HG03175 (cell line): ENCODE results near the gene WDR62.

ENCODE experiments used
- ATAC-seq: cut with Tn5 transposase; IDR thresholded peaks from one replicate; pipeline ENCODE4 v1.9.1; 2021; ENCODE audit warnings: mild to moderate bottlenecking, moderate library complexity; ENCODE audit not compliant: unreplicated experiment

The WDR62 gene

DNA sequence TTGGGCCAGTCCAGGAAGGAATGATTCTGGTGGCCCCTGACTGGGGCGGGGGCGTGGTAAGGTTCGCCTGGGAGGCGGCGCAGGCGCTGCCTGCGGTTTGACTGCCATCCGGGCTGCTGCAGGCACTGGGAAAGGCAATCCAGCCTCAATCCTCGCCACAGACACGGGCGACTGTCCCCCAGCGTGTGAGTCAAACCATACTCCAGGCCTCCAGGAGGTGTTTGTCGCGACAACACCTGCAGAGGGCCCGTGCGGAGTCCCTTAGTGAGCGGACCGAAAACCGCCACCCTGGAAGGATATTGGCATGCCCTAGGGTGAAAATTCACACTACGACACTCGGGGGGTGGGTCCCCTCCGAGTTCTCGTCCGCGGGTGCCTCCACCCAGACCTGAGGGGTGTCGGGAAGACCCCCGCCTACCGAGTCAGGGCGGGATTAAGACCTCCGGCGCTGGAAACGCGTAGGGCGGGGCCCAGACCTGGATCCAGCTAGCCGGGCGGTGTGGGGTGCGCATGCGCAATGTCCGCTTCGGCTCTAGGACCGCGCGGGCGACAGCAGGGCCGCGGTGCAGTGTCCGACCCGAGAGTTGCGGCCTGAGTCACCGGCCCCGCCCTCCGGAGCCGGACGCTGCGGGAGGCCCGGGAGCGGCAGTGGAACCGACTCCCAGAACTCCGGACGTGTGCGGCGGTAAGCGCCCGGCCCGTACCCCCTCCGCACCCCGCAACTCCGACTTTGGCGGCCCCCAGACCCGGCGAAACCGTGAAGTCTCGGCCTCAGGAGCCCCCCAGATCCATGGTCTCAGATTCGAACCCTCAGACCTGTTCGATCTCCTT is 85.0 kb downstream of the WDR62 start, which contains the start of gene CAPNS1:
TSS of gene CAPNS1 (plus strand) at position 594 of the 831 bp plus-strand sequence. CDS start 946 bp downstream, outside the sequence.
- ATAC-seq = peak; percentile 85

GRCh38 chr19:36140304-36141038 is 85.8 kb downstream of the WDR62 start:
- no peak for ATAC-seq

- ATAC-seq = peak; percentile 46
Observed at GRCh38 chr19:36141039-36141927, 86.6 kb downstream of the WDR62 start.

DNA sequence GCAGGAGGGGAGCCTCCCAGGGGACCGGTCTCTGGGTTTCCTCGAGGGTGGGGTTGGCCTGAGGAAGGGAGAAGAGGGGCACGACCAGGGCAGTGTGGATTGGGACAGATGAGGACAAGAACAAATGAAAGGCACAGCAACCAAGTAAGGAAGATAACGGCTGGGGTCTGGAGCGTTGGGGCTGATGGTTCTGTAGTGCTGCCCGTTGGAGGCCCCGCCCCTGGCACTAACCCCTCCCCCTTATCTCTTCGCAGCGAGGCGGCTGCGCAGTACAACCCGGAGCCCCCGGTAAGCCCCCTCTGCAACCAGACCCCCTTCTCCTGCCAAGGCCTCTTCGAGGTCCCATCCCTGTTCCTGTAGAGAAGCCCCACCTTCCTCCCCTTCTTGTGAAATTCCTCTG is 87.3 kb downstream of the WDR62 start:
- ATAC-seq = no peak

DNA sequence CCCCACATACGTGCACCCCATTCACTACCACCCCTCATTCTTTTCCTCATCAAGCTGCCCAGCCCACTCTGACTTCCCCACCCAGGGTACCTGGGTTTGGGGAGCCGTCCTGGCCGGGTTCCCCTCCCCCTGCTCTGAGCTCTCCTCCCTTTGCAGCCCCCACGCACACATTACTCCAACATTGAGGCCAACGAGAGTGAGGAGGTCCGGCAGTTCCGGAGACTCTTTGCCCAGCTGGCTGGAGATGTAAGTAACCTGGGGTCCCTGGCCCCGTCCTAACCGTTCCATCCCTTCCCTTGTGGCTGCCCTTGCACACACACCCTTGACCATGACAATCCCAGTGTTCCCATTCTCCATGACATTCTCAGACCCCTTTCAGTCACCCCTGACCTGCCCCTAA is 87.8 kb downstream of the WDR62 start:
- ATAC-seq = no peak

DNA sequence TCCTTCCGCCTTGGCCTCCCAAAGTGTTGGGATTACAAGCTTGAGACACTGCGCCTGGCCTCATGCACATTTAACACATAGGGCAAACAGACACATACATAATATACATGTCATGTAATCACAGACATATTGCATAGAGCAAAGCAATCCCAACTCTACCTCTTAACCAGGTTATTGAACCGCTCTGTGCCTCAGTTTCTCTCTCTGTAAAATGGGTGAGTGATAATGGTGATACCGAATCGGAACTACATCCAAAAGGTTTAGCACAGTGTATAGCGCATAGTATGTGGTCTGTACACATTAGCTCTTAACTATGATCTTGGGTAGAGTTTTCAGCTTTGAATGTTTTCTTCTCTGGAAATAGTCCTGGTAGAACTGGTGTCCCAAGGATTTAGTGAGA is 89.9 kb downstream of the WDR62 start:
- ATAC-seq = no peak

DNA sequence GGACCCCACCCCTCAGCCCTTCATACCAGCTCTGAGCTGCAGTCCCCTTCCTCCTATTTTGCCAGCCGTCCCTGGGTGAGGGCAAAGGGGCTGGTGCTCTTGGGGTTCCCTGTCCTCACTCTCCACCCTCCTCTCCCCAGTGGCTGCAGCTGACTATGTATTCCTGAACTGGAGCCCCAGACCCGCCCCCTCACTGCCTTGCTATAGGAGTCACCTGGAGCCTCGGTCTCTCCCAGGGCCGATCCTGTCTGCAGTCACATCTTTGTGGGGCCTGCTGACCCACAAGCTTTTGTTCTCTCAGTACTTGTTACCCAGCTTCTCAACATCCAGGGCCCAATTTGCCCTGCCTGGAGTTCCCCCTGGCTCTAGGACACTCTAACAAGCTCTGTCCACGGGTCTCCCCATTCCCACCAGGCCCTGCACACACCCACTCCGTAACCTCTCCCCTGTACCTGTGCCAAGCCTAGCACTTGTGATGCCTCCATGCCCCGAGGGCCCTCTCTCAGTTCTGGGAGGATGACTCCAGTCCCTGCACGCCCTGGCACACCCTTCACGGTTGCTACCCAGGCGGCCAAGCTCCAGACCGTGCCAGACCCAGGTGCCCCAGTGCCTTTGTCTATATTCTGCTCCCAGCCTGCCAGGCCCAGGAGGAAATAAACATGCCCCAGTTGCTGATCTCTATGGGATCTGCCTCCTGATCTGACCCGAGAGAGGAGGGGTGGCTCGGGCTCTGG is 95.1 kb downstream of the WDR62 start:
- no peak for ATAC-seq

GRCh38 chr19:36150586-36150985 is 95.9 kb downstream of the WDR62 start:
- ATAC-seq = no peak

DNA sequence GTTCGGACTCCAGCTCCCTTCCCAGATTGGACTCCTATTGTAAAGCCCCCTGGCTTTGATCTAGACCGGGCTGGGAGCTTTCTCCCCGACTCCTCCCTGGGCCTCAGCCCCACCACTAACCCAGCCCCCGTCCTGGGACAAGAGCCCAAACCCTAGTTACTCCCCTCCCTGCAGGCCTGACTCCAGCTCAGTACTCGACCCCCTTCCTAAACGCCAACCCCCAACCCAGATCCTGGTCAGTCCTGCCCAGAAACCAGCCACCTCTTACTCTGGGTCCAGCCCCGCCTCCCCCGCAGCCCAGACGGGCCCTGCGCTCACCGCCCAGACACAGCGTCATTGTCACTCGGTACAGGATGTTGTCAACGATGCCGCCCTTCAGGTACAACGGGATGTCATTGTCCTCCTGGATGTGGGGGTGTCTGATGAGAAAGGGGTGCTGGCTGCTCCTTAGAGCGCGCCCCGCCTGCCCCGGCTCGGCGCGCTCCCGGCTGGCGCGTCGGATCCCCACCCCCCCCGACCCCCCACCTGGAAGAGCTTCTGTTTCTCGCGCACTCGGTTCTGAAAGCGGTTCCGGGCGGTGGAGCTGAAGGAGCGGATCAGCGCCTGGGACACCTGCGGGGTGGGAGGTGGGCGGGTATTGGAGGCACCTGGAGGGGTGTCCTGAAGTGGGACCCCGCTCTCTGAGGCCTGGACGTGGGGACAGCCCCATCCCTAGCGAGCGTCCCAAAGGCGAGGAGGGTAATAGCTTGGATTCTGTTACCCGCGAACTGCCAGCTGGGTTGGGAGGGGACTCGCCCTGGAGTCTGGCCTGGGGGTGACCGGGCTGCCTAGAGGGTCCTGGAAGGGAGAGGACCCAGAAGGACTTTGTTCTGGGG is 96.7 kb downstream of the WDR62 start:
- no peak for ATAC-seq

DNA sequence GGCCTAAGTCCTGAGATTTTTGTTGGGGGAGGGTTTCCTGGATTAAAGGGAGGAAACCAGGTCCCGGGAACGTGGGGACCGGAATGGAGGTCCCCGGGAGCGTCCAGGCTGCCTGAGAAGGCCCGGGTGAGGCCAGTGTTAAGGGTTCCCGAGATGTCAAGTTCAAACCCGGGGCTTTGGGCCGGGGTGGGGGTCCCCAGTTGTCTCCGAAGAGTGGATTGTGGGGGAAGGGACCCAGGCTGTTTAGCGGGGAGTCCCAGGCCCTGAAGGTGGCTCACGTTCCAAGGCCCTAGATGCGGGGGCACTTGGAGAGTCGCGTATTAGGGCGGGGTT is 97.3 kb downstream of the WDR62 start:
- ATAC-seq = no peak

DNA sequence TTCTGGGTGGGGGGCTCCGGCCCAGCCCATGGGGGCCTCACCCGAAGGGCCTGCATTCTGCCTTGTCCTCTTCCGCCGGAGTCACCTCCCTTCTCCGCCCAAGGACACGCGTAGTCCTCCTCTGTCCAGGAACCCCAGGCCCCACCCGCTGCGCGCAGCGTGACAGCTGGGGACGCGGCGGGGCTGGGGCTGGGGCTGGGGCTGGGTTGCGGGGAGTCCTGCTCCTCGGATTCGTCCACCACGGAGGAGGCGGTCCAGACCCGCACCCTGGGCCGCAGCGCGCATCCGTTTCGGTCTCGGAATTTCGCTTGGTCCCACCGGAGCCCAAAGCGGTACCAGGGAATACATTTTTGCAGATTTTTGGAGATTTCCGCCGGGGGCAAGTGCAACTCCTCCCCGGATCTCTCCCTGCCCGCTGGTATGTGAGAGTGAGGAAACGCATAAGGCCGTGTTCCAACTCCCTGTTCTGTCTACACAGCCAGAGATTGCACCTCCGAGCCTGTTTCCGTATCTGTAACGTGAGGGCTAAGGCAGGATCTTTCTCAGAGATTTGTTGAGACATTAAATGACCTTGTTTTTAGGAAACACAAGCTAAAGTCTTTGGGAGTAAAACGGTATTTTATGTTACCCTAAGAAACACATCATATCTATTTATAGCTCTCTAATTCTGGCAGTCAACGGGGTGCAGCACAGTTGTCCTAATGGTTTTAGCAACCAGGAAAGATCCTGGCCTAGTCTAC is 97.8 kb downstream of the WDR62 start, which contains the start of gene COX7A1:
TSS of gene COX7A1 (minus strand) at position 96 of the 740 bp plus-strand sequence. CDS start at position 56, 40 bp downstream.
- ATAC-seq = no peak

GRCh38 chr19:36153126-36153525 is 98.4 kb downstream of the WDR62 start:
- no peak for ATAC-seq
